ENCODE measurements around the gene PCDHA7.
A peak's percentile ranks its signal among the peaks of the same experiment; 100 is the strongest.
"Not testable (repeated sequence)": the region's sequence is repeated elsewhere in the genome, so short reads cannot be mapped to it uniquely, and the experiment has no call there.

PCDHA7 gene

GRCh38 chr5:140862441-140863295 lies 28.6 kb downstream of the PCDHA7 start:
- no peak for DNase-seq

- DNase-seq, result peak; percentile 25
These were observed 34.9 kb downstream of the PCDHA7 start, which contains the start of gene PCDHA11 for GRCh38 chr5:140868721-140869554. Gene PCDHA11 (plus strand): TSS chr5:140868957. CDS start chr5:140869104, 147 bp downstream.

- no peak for DNase-seq
These were observed 35.5 kb downstream of the PCDHA7 start for GRCh38 chr5:140869555-140869886.

GRCh38 chr5:140870221-140871201 lies 36.4 kb downstream of the PCDHA7 start:
- no peak for DNase-seq

- DNase-seq, result no peak
These were observed 41.3 kb downstream of the PCDHA7 start, which contains the start of gene PCDHA12 for GRCh38 chr5:140875085-140876065. Gene PCDHA12 (plus strand): TSS chr5:140875308. CDS start chr5:140875473, 165 bp downstream.

GRCh38 chr5:140876541-140877261 lies 42.6 kb downstream of the PCDHA7 start:
- DNase-seq, result not testable (repeated sequence)

GRCh38 chr5:140877262-140877581 lies 43.2 kb downstream of the PCDHA7 start:
- DNase-seq, result no peak

- DNase-seq, result peak; percentile 24
These were observed 48.0 kb downstream of the PCDHA7 start, which contains the start of gene PCDHA13 for GRCh38 chr5:140881889-140882590. Gene PCDHA13 (plus strand): TSS chr5:140882124. CDS start chr5:140882269, 145 bp downstream.

GRCh38 chr5:140882591-140882899 lies 48.5 kb downstream of the PCDHA7 start:
- DNase-seq, result no peak

- no peak for DNase-seq
These were observed 49.3 kb downstream of the PCDHA7 start for GRCh38 chr5:140883373-140883772.

- DNase-seq, result no peak
These were observed 50.0 kb downstream of the PCDHA7 start for GRCh38 chr5:140883927-140884697.

Measured in hematopoietic multipotent progenitor cell treated with erythropoietin and hydrocortisone succinate and interleukin-3 and kit ligand, for 4 days (in vitro differentiated cells).